Stomach (tissue), 9 donors: ENCODE results near the gene GBE1. TPM values are rescaled to one million over a fixed set of nuclear protein-coding genes. Genes with fewer than 3 reads are reported as not detected.

Source experiments
- DNase-seq, 2 donors: peaks; one replicate each; pipeline versions ENCODE4 v3.0.0 to v3.0.0-alpha.2; 2013 to 2019
- H3K27ac ChIP-seq, 5 donors: fragments of 200-600 bp in 4 of 5; sonication (generic) in 4 of 5; one replicate each; pipeline ENCODE4 v1.5.1; 2013 to 2019; ENCODE audit warnings: mild to moderate bottlenecking in 1 of 5, moderate library complexity in 1 of 5
- H3K27me3 ChIP-seq, 3 donors: fragments of 200-600 bp; sonication (generic); one replicate each; pipeline ENCODE4 v1.5.1; 2017 to 2019; ENCODE audit warnings: mixed run types in 1 of 3
- H3K36me3 ChIP-seq, 4 donors: fragments of 200-600 bp; sonication (generic); 1 replicate in 3 of 4; 2 replicates in 1 of 4; pipeline ENCODE4 v1.5.1; 2016 to 2019
- H3K4me1 ChIP-seq, 4 donors: fragments of 200-600 bp; sonication (generic); one replicate each; pipeline ENCODE4 v1.5.1; 2016 to 2019
- H3K4me3 ChIP-seq, 4 donors: fragments of 200-600 bp; sonication (generic) in 3 of 4; one replicate each; pipeline ENCODE4 v1.5.1; 2016 to 2019; ENCODE audit warnings: mild to moderate bottlenecking in 1 of 4
- H3K9me3 ChIP-seq, 4 donors: fragments of 200-600 bp; sonication (generic); one replicate each; pipeline ENCODE4 v1.5.1; 2016 to 2019
- EP300 ChIP-seq: sonication (generic); formaldehyde crosslinking; IDR thresholded peaks from one replicate; pipeline ENCODE4 v1.6.1; 2017; ENCODE audit warnings: antibody characterized with exemption
- POLR2A ChIP-seq, 4 donors: fragments of 450-650 bp; IDR thresholded peaks; one replicate each; pipeline ENCODE4 v1.6.1; 2016; ENCODE audit warnings: antibody characterized with exemption in 4 of 4, control low read depth in 2 of 4, mild to moderate bottlenecking in 1 of 4, moderate library complexity in 1 of 4
- POLR2AphosphoS5 ChIP-seq, 3 donors: sonication (generic); formaldehyde crosslinking; IDR thresholded peaks; one replicate each; pipeline ENCODE4 v1.6.1; 2016; ENCODE audit warnings: antibody characterized with exemption in 3 of 3
- WGBS, 5 donors: extraction: QIAGEN DNeasy Blood & Tissue Kit in 3 of 5; methylation state at CpG; one replicate each; pipeline versions ENCODE4 v1.1.5 to v1.1.7; 2013 to 2018; 5-methylcytosine and 5-hydroxymethylcytosine counted together
- intact Hi-C: fragments of 100-400 bp; cut with DNase I; formaldehyde crosslinking; loops from one replicate; pipeline ENCODE4 v1.15.1; 2023; ENCODE audit warnings: low total_unique reads
- polyA plus RNA-seq, 3 donors: library from polyadenylated mRNA; stranded (reverse); fragments of 200-250 nt; gene quantifications; one replicate each; pipeline ENCODE4 v1.2.3, GENCODE V29; 2013
- total RNA-seq, 5 donors: library from RNA; depleted of rRNA; stranded (reverse); fragments of >200 nt; gene quantifications; one replicate each; pipeline versions ENCODE4 v1.1.0 to v1.2.3, GENCODE V29; 2014 to 2016
- TF ChIP-seq, protein P1 (sequence below), 7 experiments: fragments of 450-650 bp in 4 of 7; fragments of 200-600 bp in 3 of 7; sonication (generic) in 3 of 7; IDR thresholded peaks; one replicate each; pipeline ENCODE4 v1.5.1; 2016 to 2019; ENCODE audit warnings: antibody characterized with exemption in 7 of 7, control low read depth in 2 of 7, mild to moderate bottlenecking in 1 of 7
- donor health status: healthy with polysubstance abuse.
- donor health status: Bipolar disorder and iron deficiency.
- donor health status: healthy.

Gene GBE1
- total and polyA plus RNA-seq, 8 donors, result 8.2 to 57.1 (median 11.6) TPM

DNA sequence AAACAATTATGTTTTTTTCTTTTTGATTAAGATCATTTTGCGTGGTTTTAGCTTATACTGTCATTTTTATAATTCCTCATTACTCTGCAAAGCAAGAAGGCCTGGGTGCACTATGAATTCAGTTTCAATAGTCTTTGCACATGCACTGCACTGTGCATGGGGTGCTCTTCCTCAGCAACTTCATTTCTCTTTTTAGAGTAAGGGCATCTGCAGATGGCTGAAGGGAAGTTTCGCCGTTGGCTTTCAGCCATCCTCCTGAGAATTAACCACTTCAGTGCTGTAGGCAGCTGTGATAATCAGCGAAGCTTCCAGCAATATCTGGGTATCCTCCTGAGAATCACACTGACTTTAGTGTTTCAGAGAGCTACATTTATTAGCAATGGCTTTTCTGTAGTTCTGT lies 284.8 kb downstream of the GBE1 start:
- Histone ChIP-seq H3K4me3 (no peak overlapping the region), H3K36me3 (no peaks in the 10 kb centered on the region), H3K4me1 (no peaks in the 10 kb centered on the region), H3K9me3 (no peaks in the 10 kb centered on the region), H3K27ac (no peak overlapping the region), H3K27me3 (no peaks in the 10 kb centered on the region)
- no peak for TF ChIP-seq EP300
- TF ChIP-seq, protein P1, sequence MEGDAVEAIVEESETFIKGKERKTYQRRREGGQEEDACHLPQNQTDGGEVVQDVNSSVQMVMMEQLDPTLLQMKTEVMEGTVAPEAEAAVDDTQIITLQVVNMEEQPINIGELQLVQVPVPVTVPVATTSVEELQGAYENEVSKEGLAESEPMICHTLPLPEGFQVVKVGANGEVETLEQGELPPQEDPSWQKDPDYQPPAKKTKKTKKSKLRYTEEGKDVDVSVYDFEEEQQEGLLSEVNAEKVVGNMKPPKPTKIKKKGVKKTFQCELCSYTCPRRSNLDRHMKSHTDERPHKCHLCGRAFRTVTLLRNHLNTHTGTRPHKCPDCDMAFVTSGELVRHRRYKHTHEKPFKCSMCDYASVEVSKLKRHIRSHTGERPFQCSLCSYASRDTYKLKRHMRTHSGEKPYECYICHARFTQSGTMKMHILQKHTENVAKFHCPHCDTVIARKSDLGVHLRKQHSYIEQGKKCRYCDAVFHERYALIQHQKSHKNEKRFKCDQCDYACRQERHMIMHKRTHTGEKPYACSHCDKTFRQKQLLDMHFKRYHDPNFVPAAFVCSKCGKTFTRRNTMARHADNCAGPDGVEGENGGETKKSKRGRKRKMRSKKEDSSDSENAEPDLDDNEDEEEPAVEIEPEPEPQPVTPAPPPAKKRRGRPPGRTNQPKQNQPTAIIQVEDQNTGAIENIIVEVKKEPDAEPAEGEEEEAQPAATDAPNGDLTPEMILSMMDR (IDR thresholded peaks at IDR 0.05), result no peak
- TF ChIP-seq POLR2A (IDR thresholded peaks at IDR 0.05), result no peak
- intact Hi-C loops, result no loop called here
- DNase-seq, result peak in 1 of 2 donors; percentile 22
- 36 to 53% (median 43%) methylated on average over 4 of the region's 4 CpGs for WGBS, 5 donors

GRCh38 chr3:81472600-81473362 lies 288.7 kb downstream of the GBE1 start:
- DNase-seq, result no peak
- intact Hi-C loops, result no loop called here
- H3K27me3 ChIP-seq, result no peaks in the 10 kb centered on the region
- H3K27ac ChIP-seq, result no peak overlapping the region
- H3K4me3 ChIP-seq, result no peak overlapping the region
- no peaks in the 10 kb centered on the region for H3K9me3 ChIP-seq
- 63 to 66% (median 64%) methylated on average over 6 of the region's 6 CpGs for WGBS, 5 donors
- no peaks in the 10 kb centered on the region for H3K36me3 ChIP-seq
- TF ChIP-seq POLR2A (IDR thresholded peaks at IDR 0.05) (no peak), EP300 (no peak), POLR2AphosphoS5 (IDR thresholded peaks at IDR 0.05) (no peak)
- TF ChIP-seq, protein P1 (IDR thresholded peaks at IDR 0.05), result no peak
- no peaks in the 10 kb centered on the region for H3K4me1 ChIP-seq

GRCh38 chr3:81470524-81471278 lies 290.7 kb downstream of the GBE1 start:
- TF ChIP-seq, protein P1 (IDR thresholded peaks at IDR 0.05), result no peak
- TF ChIP-seq EP300 (no peak), POLR2AphosphoS5 (IDR thresholded peaks at IDR 0.05) (no peak), POLR2A (IDR thresholded peaks at IDR 0.05) (no peak)
- Histone ChIP-seq H3K27me3 (no peaks in the 10 kb centered on the region), H3K4me3 (no peak overlapping the region), H3K36me3 (no peaks in the 10 kb centered on the region), H3K4me1 (no peaks in the 10 kb centered on the region), H3K27ac (no peak overlapping the region), H3K9me3 (no peaks in the 10 kb centered on the region)
- DNase-seq, result peak in 1 of 2 donors; percentile 21
- intact Hi-C loops, result no loop called here
- 64 to 75% (median 72%) methylated on average over 3 of the region's 3 CpGs for WGBS, 5 donors

- H3K27me3 ChIP-seq, result no peaks in the 10 kb centered on the region
- DNase-seq, result no peak
- TF ChIP-seq, protein P1 (IDR thresholded peaks at IDR 0.05), result no peak
- no peak for TF ChIP-seq POLR2A (IDR thresholded peaks at IDR 0.05)
- no peak for TF ChIP-seq POLR2AphosphoS5 (IDR thresholded peaks at IDR 0.05)
- no peak for TF ChIP-seq EP300
- WGBS, 5 donors, result 63 to 81% (median 64%) methylated on average over 3 of the region's 3 CpGs
- no peaks in the 10 kb centered on the region for H3K4me1 ChIP-seq
- H3K36me3 ChIP-seq, result no peaks in the 10 kb centered on the region
- H3K9me3 ChIP-seq, result no peaks in the 10 kb centered on the region
- H3K27ac ChIP-seq, result no peak overlapping the region
- intact Hi-C loops, result no loop called here
- H3K4me3 ChIP-seq, result no peak overlapping the region
Measured at GRCh38 chr3:81468391-81468790, 293.1 kb downstream of the GBE1 start.
